SK-N-SH treated with all-trans-retinoic acid at 6 μM for 48 hours (cell line): ENCODE measurements around the gene PKDCC.

Source experiments
- ATAC-seq: fragments of 200-7000 bp; cut with Tn5 transposase; 3 replicates; pipeline ENCODE4 v1.9.1; 2020; ENCODE audit warnings: mild to moderate bottlenecking, moderate library complexity
- ARNTL ChIP-seq: fragments of 450-650 bp; formaldehyde crosslinking; IDR thresholded peaks from 2 replicates; pipeline ENCODE4 v1.5.0; 2020; ENCODE audit warnings: low read depth, mild to moderate bottlenecking, moderate library complexity, borderline replicate concordance
- BACH2 ChIP-seq: fragments of 250-450 bp; sonication (Bioruptor Pico); IDR thresholded peaks from 2 replicates; pipeline ENCODE4 v1.9.0; 2021; ENCODE audit warnings: mild to moderate bottlenecking, borderline replicate concordance
- CSDC2 ChIP-seq: fragments of 250-450 bp; sonication (Bioruptor Pico); IDR thresholded peaks from 2 replicates; pipeline ENCODE4 v1.5.0; 2020; ENCODE audit warnings: mild to moderate bottlenecking, moderate library complexity
- CSRNP3 ChIP-seq: fragments of 250-450 bp; sonication (Bioruptor Pico); IDR thresholded peaks from 2 replicates; pipeline ENCODE4 v1.5.1; 2021; ENCODE audit warnings: mild to moderate bottlenecking, moderate library complexity
- ESRRG ChIP-seq: fragments of 250-450 bp; sonication (Bioruptor Pico); IDR thresholded peaks from 2 replicates; pipeline ENCODE4 v1.6.1; 2021; ENCODE audit warnings: mild to moderate bottlenecking
- ISL1 ChIP-seq: fragments of 250-450 bp; sonication (Bioruptor Pico); IDR thresholded peaks from 2 replicates; pipeline ENCODE4 v2.1.2; 2022; ENCODE audit warnings: mild to moderate bottlenecking, moderate library complexity
- OSR1 ChIP-seq: fragments of 250-450 bp; sonication (Bioruptor Pico); IDR thresholded peaks from 2 replicates; pipeline ENCODE4 v1.8.0; 2022; ENCODE audit warnings: moderate library complexity, mild to moderate bottlenecking, inconsistent platforms
- PATZ1 ChIP-seq: fragments of 250-450 bp; sonication (Bioruptor Pico); IDR thresholded peaks from 2 replicates; pipeline ENCODE4 v1.8.0; 2020; ENCODE audit warnings: mild to moderate bottlenecking, moderate library complexity, borderline replicate concordance
- PPARA ChIP-seq: fragments of 250-450 bp; sonication (Bioruptor Pico); IDR thresholded peaks from 2 replicates; pipeline ENCODE4 v1.5.0; 2020; ENCODE audit warnings: mild to moderate bottlenecking, borderline replicate concordance
- RARB ChIP-seq: fragments of 250-450 bp; sonication (Bioruptor Pico); IDR thresholded peaks from 2 replicates; pipeline ENCODE4 v1.8.0; 2021; ENCODE audit warnings: mild to moderate bottlenecking, moderate library complexity
- SNAI2 ChIP-seq: fragments of 250-450 bp; sonication (Bioruptor Pico); IDR thresholded peaks from 2 replicates; pipeline ENCODE4 v1.5.0; 2020; ENCODE audit warnings: mild to moderate bottlenecking, moderate library complexity
- TOX ChIP-seq: fragments of 250-450 bp; sonication (Bioruptor Pico); IDR thresholded peaks from 2 replicates; pipeline ENCODE4 v1.8.0; 2021; ENCODE audit warnings: mild to moderate bottlenecking, moderate library complexity, borderline replicate concordance
- ZC3H10 ChIP-seq: fragments of 250-450 bp; sonication (Bioruptor Pico); IDR thresholded peaks from 2 replicates; pipeline ENCODE4 v1.5.1; 2021; ENCODE audit warnings: mild to moderate bottlenecking, moderate library complexity
- ZFP3 ChIP-seq: fragments of 250-450 bp; sonication (Bioruptor Pico); IDR thresholded peaks from 2 replicates; pipeline ENCODE4 v1.5.0; 2020; ENCODE audit warnings: mild to moderate bottlenecking, moderate library complexity
- ZNF565 ChIP-seq: fragments of 450-650 bp; formaldehyde crosslinking; conservative IDR thresholded peaks from 2 replicates; pipeline ENCODE4 v1.5.0; 2020; ENCODE audit warnings: low read depth, mild to moderate bottlenecking, moderate library complexity
- ZNF70 ChIP-seq: fragments of 450-650 bp; formaldehyde crosslinking; IDR thresholded peaks from 2 replicates; pipeline ENCODE4 v1.5.0; 2020; ENCODE audit warnings: mild to moderate bottlenecking, moderate library complexity
- ZNF8 ChIP-seq: fragments of 450-650 bp; formaldehyde crosslinking; IDR thresholded peaks from 2 replicates; pipeline ENCODE4 v1.5.0; 2020; ENCODE audit warnings: mild to moderate bottlenecking, moderate library complexity
- TF ChIP-seq, protein P1 (sequence below): fragments of 250-450 bp; sonication (Bioruptor Pico); IDR thresholded peaks from 2 replicates; pipeline ENCODE4 v1.8.0; 2021; ENCODE audit warnings: low read depth, mild to moderate bottlenecking, moderate library complexity, borderline replicate concordance
- TF ChIP-seq, protein P2 (sequence below): fragments of 250-450 bp; sonication (Bioruptor Pico); IDR thresholded peaks from 2 replicates; pipeline ENCODE4 v1.5.1; 2020; ENCODE audit warnings: low read depth, mild to moderate bottlenecking, moderate library complexity
- TF ChIP-seq, protein P3 (sequence below): fragments of 250-450 bp; sonication (Bioruptor Pico); IDR thresholded peaks from 2 replicates; pipeline ENCODE4 v1.5.0; 2020; ENCODE audit warnings: mild to moderate bottlenecking, moderate library complexity

Gene PKDCC

GRCh38 chr2:42012137-42012536 lies 35.7 kb upstream of the PKDCC start:
- TF ChIP-seq BACH2 (no peak), ZNF70 (CRISPR knock-in tag) (0 out of 2 replicates have a peak, but pooled peaks have one; percentile 27)
- ATAC-seq = no peak

DNA sequence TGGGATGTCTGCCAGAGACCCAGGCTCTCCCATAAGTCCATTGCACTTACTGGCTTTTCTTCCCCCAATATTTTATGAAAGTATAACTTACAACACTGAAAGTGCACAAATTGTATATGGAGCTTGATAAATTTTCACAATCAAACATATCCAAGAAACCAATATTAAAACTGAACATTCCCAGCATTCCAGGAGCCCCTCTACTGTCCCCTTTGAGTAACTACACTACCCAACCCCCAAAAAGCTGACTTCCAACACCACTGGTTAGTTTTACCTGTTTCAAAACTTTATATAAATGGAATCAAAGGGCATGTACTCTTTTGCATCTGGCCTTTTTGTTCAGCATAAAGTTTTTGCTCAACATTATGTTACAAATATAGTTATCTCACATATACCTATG lies 35.2 kb upstream of the PKDCC start:
- no peak for ATAC-seq
- TF ChIP-seq ESRRG (CRISPR knock-in tag) (no peak), ZNF70 (CRISPR knock-in tag) (no peak), ZNF8 (CRISPR knock-in tag) (no peak), PPARA (CRISPR knock-in tag) (no peak), PATZ1 (no peak), ZC3H10 (CRISPR knock-in tag) (no peak), CSDC2 (CRISPR knock-in tag) (no peak), ZFP3 (CRISPR knock-in tag) (no peak), OSR1 (CRISPR knock-in tag) (no peak), TOX (CRISPR knock-in tag) (no peak), ISL1 (CRISPR knock-in tag) (no peak), ZNF565 (CRISPR knock-in tag) (no peak), SNAI2 (no peak), ARNTL (no peak)
- TF ChIP-seq, protein P1, sequence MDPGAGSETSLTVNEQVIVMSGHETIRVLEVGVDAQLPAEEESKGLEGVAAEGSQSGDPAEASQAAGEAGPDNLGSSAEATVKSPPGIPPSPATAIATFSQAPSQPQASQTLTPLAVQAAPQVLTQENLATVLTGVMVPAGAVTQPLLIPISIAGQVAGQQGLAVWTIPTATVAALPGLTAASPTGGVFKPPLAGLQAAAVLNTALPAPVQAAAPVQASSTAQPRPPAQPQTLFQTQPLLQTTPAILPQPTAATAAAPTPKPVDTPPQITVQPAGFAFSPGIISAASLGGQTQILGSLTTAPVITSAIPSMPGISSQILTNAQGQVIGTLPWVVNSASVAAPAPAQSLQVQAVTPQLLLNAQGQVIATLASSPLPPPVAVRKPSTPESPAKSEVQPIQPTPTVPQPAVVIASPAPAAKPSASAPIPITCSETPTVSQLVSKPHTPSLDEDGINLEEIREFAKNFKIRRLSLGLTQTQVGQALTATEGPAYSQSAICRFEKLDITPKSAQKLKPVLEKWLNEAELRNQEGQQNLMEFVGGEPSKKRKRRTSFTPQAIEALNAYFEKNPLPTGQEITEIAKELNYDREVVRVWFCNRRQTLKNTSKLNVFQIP (CRISPR knock-in tag) = no peak
- TF ChIP-seq, protein P2, sequence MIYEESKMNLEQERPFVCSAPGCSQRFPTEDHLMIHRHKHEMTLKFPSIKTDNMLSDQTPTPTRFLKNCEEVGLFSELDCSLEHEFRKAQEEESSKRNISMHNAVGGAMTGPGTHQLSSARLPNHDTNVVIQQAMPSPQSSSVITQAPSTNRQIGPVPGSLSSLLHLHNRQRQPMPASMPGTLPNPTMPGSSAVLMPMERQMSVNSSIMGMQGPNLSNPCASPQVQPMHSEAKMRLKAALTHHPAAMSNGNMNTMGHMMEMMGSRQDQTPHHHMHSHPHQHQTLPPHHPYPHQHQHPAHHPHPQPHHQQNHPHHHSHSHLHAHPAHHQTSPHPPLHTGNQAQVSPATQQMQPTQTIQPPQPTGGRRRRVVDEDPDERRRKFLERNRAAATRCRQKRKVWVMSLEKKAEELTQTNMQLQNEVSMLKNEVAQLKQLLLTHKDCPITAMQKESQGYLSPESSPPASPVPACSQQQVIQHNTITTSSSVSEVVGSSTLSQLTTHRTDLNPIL (CRISPR knock-in tag) = no peak
- TF ChIP-seq, protein P3, sequence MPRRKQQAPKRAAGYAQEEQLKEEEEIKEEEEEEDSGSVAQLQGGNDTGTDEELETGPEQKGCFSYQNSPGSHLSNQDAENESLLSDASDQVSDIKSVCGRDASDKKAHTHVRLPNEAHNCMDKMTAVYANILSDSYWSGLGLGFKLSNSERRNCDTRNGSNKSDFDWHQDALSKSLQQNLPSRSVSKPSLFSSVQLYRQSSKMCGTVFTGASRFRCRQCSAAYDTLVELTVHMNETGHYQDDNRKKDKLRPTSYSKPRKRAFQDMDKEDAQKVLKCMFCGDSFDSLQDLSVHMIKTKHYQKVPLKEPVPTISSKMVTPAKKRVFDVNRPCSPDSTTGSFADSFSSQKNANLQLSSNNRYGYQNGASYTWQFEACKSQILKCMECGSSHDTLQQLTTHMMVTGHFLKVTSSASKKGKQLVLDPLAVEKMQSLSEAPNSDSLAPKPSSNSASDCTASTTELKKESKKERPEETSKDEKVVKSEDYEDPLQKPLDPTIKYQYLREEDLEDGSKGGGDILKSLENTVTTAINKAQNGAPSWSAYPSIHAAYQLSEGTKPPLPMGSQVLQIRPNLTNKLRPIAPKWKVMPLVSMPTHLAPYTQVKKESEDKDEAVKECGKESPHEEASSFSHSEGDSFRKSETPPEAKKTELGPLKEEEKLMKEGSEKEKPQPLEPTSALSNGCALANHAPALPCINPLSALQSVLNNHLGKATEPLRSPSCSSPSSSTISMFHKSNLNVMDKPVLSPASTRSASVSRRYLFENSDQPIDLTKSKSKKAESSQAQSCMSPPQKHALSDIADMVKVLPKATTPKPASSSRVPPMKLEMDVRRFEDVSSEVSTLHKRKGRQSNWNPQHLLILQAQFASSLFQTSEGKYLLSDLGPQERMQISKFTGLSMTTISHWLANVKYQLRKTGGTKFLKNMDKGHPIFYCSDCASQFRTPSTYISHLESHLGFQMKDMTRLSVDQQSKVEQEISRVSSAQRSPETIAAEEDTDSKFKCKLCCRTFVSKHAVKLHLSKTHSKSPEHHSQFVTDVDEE (CRISPR knock-in tag) = no peak

GRCh38 chr2:42013409-42013808 lies 34.4 kb upstream of the PKDCC start:
- ATAC-seq = no peak
- TF ChIP-seq ZNF8 (CRISPR knock-in tag) (0 out of 2 replicates have a peak, but pooled peaks have one; percentile 31), PATZ1 (no peak), ARNTL (no peak)

DNA sequence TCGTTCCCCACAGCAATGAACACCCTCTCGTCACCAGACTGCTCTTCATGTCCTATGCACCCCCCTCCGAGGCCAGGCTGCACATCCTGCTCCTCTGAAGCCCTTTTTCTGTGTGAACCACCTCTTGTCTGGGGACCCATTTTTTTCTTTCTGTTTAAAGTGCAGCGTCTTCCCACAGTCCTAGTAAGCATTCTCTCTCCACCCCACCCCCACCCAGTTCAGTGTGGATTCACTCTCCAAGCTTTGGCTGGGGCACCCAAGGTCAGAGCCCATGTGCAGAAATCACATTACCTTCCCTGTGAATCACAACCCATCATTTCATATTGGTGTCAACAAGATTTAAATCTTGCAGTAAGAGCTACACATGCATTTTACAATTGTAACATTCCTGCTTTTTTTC lies 26.4 kb upstream of the PKDCC start:
- peak; percentile 72 for ATAC-seq
- TF ChIP-seq, protein P1 (CRISPR knock-in tag) = no peak
- TF ChIP-seq ESRRG (CRISPR knock-in tag) (no peak), OSR1 (CRISPR knock-in tag) (no peak), RARB (CRISPR knock-in tag) (no peak), ZNF8 (CRISPR knock-in tag) (no peak), ZC3H10 (CRISPR knock-in tag) (no peak), CSRNP3 (CRISPR knock-in tag) (no peak), ZNF70 (CRISPR knock-in tag) (no peak), ARNTL (no peak), ZFP3 (CRISPR knock-in tag) (peak; percentile 55; the same call in 1 of the 2 replicates), PPARA (CRISPR knock-in tag) (no peak)
- TF ChIP-seq, protein P2 (CRISPR knock-in tag) = no peak
